CD4-positive, CD25-positive, alpha-beta regulatory T cell (primary cell): Measurements from ENCODE around the gene MLH3. TPM values are rescaled to one million over a fixed set of nuclear protein-coding genes. Genes with fewer than 3 reads are reported as not detected.

ENCODE experiments used
- ATAC-seq, 2 donors: fragments of 150-1000 bp; cut with Tn5 transposase; one replicate each; pipeline ENCODE4 v1.10.0; 2021; ENCODE audit warnings: low read depth in 2 of 2, moderate number of reproducible peaks in 2 of 2, moderate library complexity in 1 of 2
- DNase-seq, 3 donors: peaks; one replicate each; pipeline versions ENCODE4 v3.0.0 to v3.0.0-alpha.2; 2012 to 2022; ENCODE audit warnings: mixed read lengths in 1 of 3
- H3K27ac ChIP-seq: one replicate; pipeline ENCODE4 v1.7.0; 2013; ENCODE audit warnings: mild to moderate bottlenecking, low read length; ENCODE audit not compliant: insufficient read depth, poor library complexity, severe bottlenecking
- H3K27me3 ChIP-seq: one replicate; pipeline ENCODE4 v1.7.0; 2013; ENCODE audit warnings: low read length; ENCODE audit not compliant: control insufficient read depth, insufficient read depth
- H3K36me3 ChIP-seq: one replicate; pipeline ENCODE4 v1.7.0; 2013; ENCODE audit warnings: mild to moderate bottlenecking, low read length, moderate library complexity; ENCODE audit not compliant: control insufficient read depth, insufficient read depth
- H3K4me1 ChIP-seq: 2 replicates; pipeline ENCODE4 v1.7.0; 2013; ENCODE audit warnings: mild to moderate bottlenecking, low read length; ENCODE audit not compliant: insufficient read depth, control insufficient read depth, poor library complexity, severe bottlenecking
- H3K4me3 ChIP-seq: one replicate; pipeline ENCODE4 v1.7.0; 2013; ENCODE audit warnings: low read depth, mild to moderate bottlenecking, low read length, moderate library complexity
- H3K9me3 ChIP-seq, 2 experiments: 1 replicate in 1 of 2; 2 replicates in 1 of 2; pipeline ENCODE4 v1.7.0; 2013; ENCODE audit warnings: low read length in 2 of 2, mild to moderate bottlenecking in 1 of 2, moderate library complexity in 1 of 2; ENCODE audit not compliant: control insufficient read depth in 2 of 2
- H3K27ac Mint-ChIP-seq, 3 donors: one replicate each; pipeline ENCODE4 v1.8.0; 2020 to 2022; ENCODE audit warnings: mild to moderate bottlenecking in 3 of 3, mixed read lengths in 3 of 3, moderate library complexity in 2 of 3
- H3K27me3 Mint-ChIP-seq: one replicate; pipeline ENCODE4 v1.8.0; 2022; ENCODE audit warnings: mild to moderate bottlenecking, mixed read lengths
- H3K36me3 Mint-ChIP-seq: one replicate; pipeline ENCODE4 v1.8.0; 2020; ENCODE audit warnings: mixed read lengths
- H3K4me1 Mint-ChIP-seq, 4 donors: one replicate each; pipeline ENCODE4 v1.8.0; 2020 to 2022; ENCODE audit warnings: mixed read lengths in 4 of 4, mild to moderate bottlenecking in 1 of 4
- H3K4me3 Mint-ChIP-seq, 4 donors: one replicate each; pipeline ENCODE4 v1.8.0; 2020 to 2022; ENCODE audit warnings: mild to moderate bottlenecking in 4 of 4, mixed read lengths in 4 of 4, moderate library complexity in 3 of 4
- H3K9me3 Mint-ChIP-seq, 7 donors: one replicate each; pipeline ENCODE4 v1.8.0; 2020 to 2022; ENCODE audit warnings: mixed read lengths in 7 of 7, mild to moderate bottlenecking in 3 of 7, moderate library complexity in 2 of 7
- polyA plus RNA-seq, 4 donors: library from polyadenylated mRNA; unstranded; fragments of 300-500 nt; fragmentation: Illumina TruSeq; gene quantifications; one replicate each; pipeline ENCODE4 v1.2.3, GENCODE V29; 2021
- total RNA-seq: library from RNA; stranded (reverse); gene quantifications from one replicate; pipeline ENCODE4 v1.2.3, GENCODE V29; 2022

MLH3 gene
- total and polyA plus RNA-seq, 5 donors from 2014 or later = 7.2 to 18.9 (median 13.1) TPM

GRCh38 chr14:75051556-75051899 is 261 bp upstream of the MLH3 start:
- no peak for ATAC-seq
- H3K36me3 Mint-ChIP-seq = peaks cover 27% of the 10 kb centered on the region

DNA sequence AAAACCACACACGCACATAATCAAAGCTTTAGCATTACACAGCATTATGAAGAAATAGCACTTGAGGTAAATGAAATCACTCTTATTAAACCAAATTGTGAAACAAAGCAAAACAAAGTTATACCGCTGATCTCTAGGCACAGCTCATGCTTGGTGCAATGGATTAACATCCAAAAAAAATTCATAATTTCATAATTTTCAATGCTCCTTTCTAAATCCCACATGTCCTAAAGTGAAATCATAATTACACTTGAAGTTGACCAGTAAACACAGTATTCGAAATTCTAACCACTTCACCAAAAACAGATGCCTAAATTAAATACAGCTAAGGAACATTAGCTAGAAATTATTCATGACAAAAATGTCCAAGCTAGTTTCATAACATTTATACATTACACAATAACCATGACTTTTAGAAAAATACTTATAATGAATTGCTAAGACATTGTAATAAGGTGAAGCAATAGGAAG is 1.5 kb downstream of the MLH3 start:
- H3K4me1 ChIP-seq = peaks cover 20% of the 10 kb centered on the region
- H3K36me3 ChIP-seq = no peaks in the 10 kb centered on the region
- peak overlapping the region; percentile 85 to 96 (median 94) for H3K4me3 Mint-ChIP-seq
- DNase-seq = no peak
- no peaks in the 10 kb centered on the region for H3K27me3 ChIP-seq
- no peaks in the 10 kb centered on the region for H3K9me3 ChIP-seq
- peaks cover 5% of the 10 kb centered on the region for H3K27me3 Mint-ChIP-seq
- no peak overlapping the region for H3K27ac Mint-ChIP-seq
- H3K27ac ChIP-seq = no peak overlapping the region
- peaks cover 30 to 70% (median 57%) of the 10 kb centered on the region in 4 donors for H3K4me1 Mint-ChIP-seq
- peak overlapping the region; percentile 86 for H3K4me3 ChIP-seq
- H3K36me3 Mint-ChIP-seq = peaks cover 19% of the 10 kb centered on the region
- ATAC-seq = no peak
- H3K9me3 Mint-ChIP-seq = no peaks in the 10 kb centered on the region

More at GRCh38 chr14:75051556-75051899, 261 bp upstream of the MLH3 start:
- H3K4me1 ChIP-seq = peaks cover 20% of the 10 kb centered on the region
- DNase-seq = no peak
- H3K9me3 ChIP-seq = no peaks in the 10 kb centered on the region
- Mint-ChIP-seq H3K27ac (peak overlapping the region; percentile 63 to 96 (median 92)), H3K27me3 (peaks cover 5% of the 10 kb centered on the region), H3K4me3 (peak overlapping the region; percentile 93 to 97 (median 96)), H3K4me1 (peaks cover 28 to 64% (median 45%) of the 10 kb centered on the region in 4 donors), H3K9me3 (no peaks in the 10 kb centered on the region)
- no peaks in the 10 kb centered on the region for H3K36me3 ChIP-seq
- no peaks in the 10 kb centered on the region for H3K27me3 ChIP-seq
- H3K4me3 ChIP-seq = peak overlapping the region; percentile 86
- H3K27ac ChIP-seq = peak overlapping the region; percentile 76

DNA sequence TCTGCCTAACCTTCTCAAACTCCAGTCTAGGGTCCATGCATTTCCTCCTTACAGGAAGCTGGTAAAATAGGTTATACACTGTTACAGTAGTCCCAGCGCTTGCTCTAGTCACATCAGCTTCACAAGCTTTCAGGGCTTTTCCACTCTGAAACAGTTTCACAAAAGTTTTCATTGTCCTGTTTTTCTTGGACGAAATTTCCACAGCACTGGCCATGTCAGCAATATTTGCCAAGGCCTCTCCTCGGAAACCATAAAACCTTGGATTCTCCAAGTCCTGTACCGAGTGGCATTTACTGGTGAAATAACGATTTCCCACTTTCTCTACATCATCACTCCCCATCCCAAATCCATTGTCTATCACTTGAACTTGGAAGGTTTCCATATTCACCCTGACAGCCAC is 2.1 kb downstream of the MLH3 start:
- H3K36me3 Mint-ChIP-seq = peaks cover 19% of the 10 kb centered on the region
- peaks cover 20% of the 10 kb centered on the region for H3K4me1 ChIP-seq
- H3K36me3 ChIP-seq = no peaks in the 10 kb centered on the region
- no peaks in the 10 kb centered on the region for H3K27me3 ChIP-seq
- ATAC-seq (no peak), DNase-seq (no peak)
- no peak overlapping the region for H3K27ac Mint-ChIP-seq
- peak overlapping the region in 2 of 4 donors; percentile 32 to 96 for H3K4me3 Mint-ChIP-seq
- H3K27ac ChIP-seq = no peak overlapping the region
- H3K4me1 Mint-ChIP-seq = peaks cover 31 to 76% (median 59%) of the 10 kb centered on the region in 4 donors
- no peaks in the 10 kb centered on the region for H3K9me3 ChIP-seq
- no peak overlapping the region for H3K4me3 ChIP-seq
- no peaks in the 10 kb centered on the region for H3K9me3 Mint-ChIP-seq
- peaks cover 5% of the 10 kb centered on the region for H3K27me3 Mint-ChIP-seq

DNA sequence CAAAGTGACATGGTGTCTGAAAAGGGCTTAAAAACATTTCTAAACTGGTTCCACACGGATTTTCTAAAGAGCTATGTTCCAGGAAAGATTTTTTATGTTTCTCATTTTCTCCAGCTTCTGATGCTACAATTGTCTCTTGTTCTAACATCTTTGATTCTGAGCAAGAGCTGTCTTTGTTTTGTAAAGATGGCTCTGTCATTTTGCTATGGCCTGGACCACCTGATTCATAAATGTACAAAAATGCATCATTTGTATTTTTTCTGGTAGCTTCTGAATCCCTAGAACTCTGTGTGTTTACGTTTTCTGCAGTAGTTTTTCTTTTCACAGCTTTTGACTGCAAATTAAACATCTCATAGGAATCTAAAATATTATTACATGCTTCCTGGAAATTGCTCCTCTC is 3.2 kb downstream of the MLH3 start:
- peaks cover 31 to 78% (median 56%) of the 10 kb centered on the region in 4 donors for H3K4me1 Mint-ChIP-seq
- Histone ChIP-seq H3K27ac (no peak overlapping the region), H3K4me1 (peaks cover 20% of the 10 kb centered on the region), H3K36me3 (no peaks in the 10 kb centered on the region), H3K4me3 (no peak overlapping the region), H3K27me3 (no peaks in the 10 kb centered on the region), H3K9me3 (no peaks in the 10 kb centered on the region)
- H3K36me3 Mint-ChIP-seq = peaks cover 19% of the 10 kb centered on the region
- peak overlapping the region in 1 of 4 donors; percentile 42 for H3K4me3 Mint-ChIP-seq
- H3K27ac Mint-ChIP-seq = no peak overlapping the region
- no peak for ATAC-seq
- H3K9me3 Mint-ChIP-seq = no peaks in the 10 kb centered on the region
- H3K27me3 Mint-ChIP-seq = peaks cover 5% of the 10 kb centered on the region
- no peak for DNase-seq

GRCh38 chr14:75047506-75047905 is 3.8 kb downstream of the MLH3 start:
- Mint-ChIP-seq H3K4me3 (peak overlapping the region in 1 of 4 donors; percentile 42), H3K9me3 (no peaks in the 10 kb centered on the region), H3K27ac (no peak overlapping the region), H3K36me3 (peaks cover 20% of the 10 kb centered on the region), H3K27me3 (peaks cover 5% of the 10 kb centered on the region), H3K4me1 (peaks cover 31 to 76% (median 51%) of the 10 kb centered on the region in 4 donors)
- ATAC-seq (no peak), DNase-seq (no peak)
- Histone ChIP-seq H3K27ac (no peak overlapping the region), H3K9me3 (no peaks in the 10 kb centered on the region), H3K4me1 (peaks cover 20% of the 10 kb centered on the region), H3K36me3 (no peaks in the 10 kb centered on the region), H3K4me3 (no peak overlapping the region), H3K27me3 (no peaks in the 10 kb centered on the region)

GRCh38 chr14:75046899-75047298 is 4.4 kb downstream of the MLH3 start:
- no peak for ATAC-seq
- Histone ChIP-seq H3K4me1 (peaks cover 20% of the 10 kb centered on the region), H3K9me3 (no peaks in the 10 kb centered on the region), H3K36me3 (peaks cover 4% of the 10 kb centered on the region), H3K27me3 (no peaks in the 10 kb centered on the region), H3K4me3 (no peak overlapping the region), H3K27ac (no peak overlapping the region)
- Mint-ChIP-seq H3K27me3 (peaks cover 5% of the 10 kb centered on the region), H3K36me3 (peaks cover 26% of the 10 kb centered on the region), H3K4me3 (peak overlapping the region in 1 of 4 donors; percentile 24), H3K27ac (no peak overlapping the region), H3K4me1 (peaks cover 29 to 76% (median 52%) of the 10 kb centered on the region in 4 donors), H3K9me3 (no peaks in the 10 kb centered on the region)
- DNase-seq = no peak

DNA sequence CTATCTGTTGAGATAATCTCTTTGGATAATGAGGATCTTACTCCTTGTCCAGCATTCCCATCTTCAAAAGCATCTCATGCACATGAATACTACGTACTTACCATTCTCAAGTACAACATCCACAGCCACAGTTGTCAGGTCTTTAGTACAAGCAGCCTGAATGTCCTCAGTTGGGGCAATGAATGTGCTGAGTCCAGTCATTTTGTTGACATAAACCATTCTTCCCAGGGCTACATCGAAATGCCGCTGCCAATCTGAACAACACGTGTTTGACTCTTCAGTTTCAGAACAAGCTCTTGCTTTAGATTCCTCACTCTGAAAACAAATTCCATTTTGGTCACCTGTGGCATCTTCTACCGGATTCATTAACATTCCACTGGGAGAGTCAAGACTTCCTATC is 5.0 kb downstream of the MLH3 start:
- ATAC-seq = no peak
- no peaks in the 10 kb centered on the region for H3K9me3 Mint-ChIP-seq
- peaks cover 27% of the 10 kb centered on the region for H3K36me3 Mint-ChIP-seq

GRCh38 chr14:75044752-75045151 is 6.5 kb downstream of the MLH3 start:
- peaks cover 3% of the 10 kb centered on the region for H3K4me1 ChIP-seq
- H3K9me3 ChIP-seq = no peaks in the 10 kb centered on the region
- peaks cover 8% of the 10 kb centered on the region for H3K36me3 ChIP-seq
- no peak overlapping the region for H3K27ac ChIP-seq
- no peaks in the 10 kb centered on the region for H3K27me3 Mint-ChIP-seq
- no peaks in the 10 kb centered on the region for H3K27me3 ChIP-seq
- H3K36me3 Mint-ChIP-seq = peaks cover 30% of the 10 kb centered on the region
- no peak overlapping the region for H3K4me3 ChIP-seq
- no peaks in the 10 kb centered on the region for H3K9me3 Mint-ChIP-seq
- DNase-seq (no peak), ATAC-seq (no peak)
- H3K4me1 Mint-ChIP-seq = peaks cover 21 to 60% (median 42%) of the 10 kb centered on the region in 4 donors
- H3K27ac Mint-ChIP-seq = no peak overlapping the region
- H3K4me3 Mint-ChIP-seq = peak overlapping the region in 1 of 4 donors; percentile 28

More for the DNA sequence above, 5.0 kb downstream of the MLH3 start:
- Histone ChIP-seq H3K4me1 (peaks cover 17% of the 10 kb centered on the region), H3K4me3 (no peak overlapping the region), H3K27me3 (no peaks in the 10 kb centered on the region), H3K36me3 (peaks cover 8% of the 10 kb centered on the region), H3K27ac (no peak overlapping the region), H3K9me3 (no peaks in the 10 kb centered on the region)
- Mint-ChIP-seq H3K27ac (no peak overlapping the region), H3K27me3 (peaks cover 5% of the 10 kb centered on the region), H3K4me1 (peaks cover 27 to 72% (median 51%) of the 10 kb centered on the region in 4 donors), H3K4me3 (no peak overlapping the region)
- DNase-seq = no peak
